Muscle of leg (tissue), 11 donors: Measurements from ENCODE around the gene AFF1. TPM values are rescaled to one million over a fixed set of nuclear protein-coding genes. Genes with fewer than 3 reads are reported as not detected.
A peak's percentile ranks its signal among the peaks of the same experiment; 100 is the strongest.
"Not testable (repeated sequence)": the region's sequence is repeated elsewhere in the genome, so short reads cannot be mapped to it uniquely, and the experiment has no call there.

ENCODE experiments used
- DNase-seq: peaks from one replicate; pipeline ENCODE4 v3.0.0; 2013
- H3K27ac ChIP-seq: one replicate; pipeline ENCODE4 v1.5.1; 2013; ENCODE audit warnings: mild to moderate bottlenecking, low read length, control low read depth
- H3K27me3 ChIP-seq: one replicate; pipeline ENCODE4 v1.6.1; 2013; ENCODE audit warnings: low read length; ENCODE audit not compliant: control insufficient read depth, insufficient read depth
- H3K36me3 ChIP-seq: one replicate; pipeline ENCODE4 v1.6.1; 2013; ENCODE audit warnings: low read length; ENCODE audit not compliant: control insufficient read depth, insufficient read depth
- H3K4me1 ChIP-seq: one replicate; pipeline ENCODE4 v1.6.1; 2013; ENCODE audit warnings: low read length; ENCODE audit not compliant: control insufficient read depth, insufficient read depth
- H3K4me3 ChIP-seq: one replicate; pipeline ENCODE4 v1.5.1; 2013; ENCODE audit warnings: low read length, control low read depth
- H3K9me3 ChIP-seq: replicated peaks from 2 replicates; pipeline ENCODE4 v1.6.1; 2013; ENCODE audit warnings: low read depth, low read length; ENCODE audit not compliant: control insufficient read depth
- WGBS: methylation state at CpG from one replicate; pipeline ENCODE4 v1.1.5; 2013; ENCODE audit warnings: missing lambda C conversion rate; ENCODE audit not compliant: insufficient coverage; 5-methylcytosine and 5-hydroxymethylcytosine counted together
- polyA plus RNA-seq, 8 donors: library from polyadenylated mRNA; unstranded; fragments of 120-200 nt; gene quantifications; one replicate each; pipeline versions ENCODE4 v1.2.1 to v1.2.3, GENCODE V29; 2013; ENCODE audit warnings: inconsistent platforms in 1 of 8, low replicate concordance in 1 of 8; ENCODE audit not compliant: insufficient read length in 8 of 8, insufficient read depth in 1 of 8
- total RNA-seq: library from RNA; stranded (reverse); fragments of 120-200 nt; gene quantifications from one replicate; pipeline ENCODE4 v1.2.4, GENCODE V29; 2013

The AFF1 gene
- total and polyA plus RNA-seq, 9 donors, result 12.2 to 19.6 (median 15.5) TPM

GRCh38 chr4:87076690-87077358 lies 142.0 kb downstream of the AFF1 start:
- H3K36me3 ChIP-seq, result no peaks in the 10 kb centered on the region
- H3K27ac ChIP-seq, result no peak overlapping the region
- no peak overlapping the region for H3K4me3 ChIP-seq
- peaks cover 8% of the 10 kb centered on the region for H3K4me1 ChIP-seq
- 86% methylated on average over 4 of the region's 6 CpGs for WGBS
- no peak for DNase-seq
- H3K9me3 ChIP-seq, result no peaks in the 10 kb centered on the region
- H3K27me3 ChIP-seq, result no peaks in the 10 kb centered on the region

GRCh38 chr4:87077914-87078585 lies 143.2 kb downstream of the AFF1 start:
- Histone ChIP-seq H3K27me3 (no peaks in the 10 kb centered on the region), H3K36me3 (no peaks in the 10 kb centered on the region), H3K4me1 (peaks cover 8% of the 10 kb centered on the region), H3K27ac (no peak overlapping the region), H3K9me3 (no peaks in the 10 kb centered on the region), H3K4me3 (no peak overlapping the region)
- DNase-seq, result no peak
- 29% methylated on average over 3 of the region's 4 CpGs for WGBS

GRCh38 chr4:87078987-87079486 lies 144.2 kb downstream of the AFF1 start:
- peak; percentile 53 for DNase-seq
- Histone ChIP-seq H3K9me3 (no peaks in the 10 kb centered on the region), H3K27me3 (no peaks in the 10 kb centered on the region), H3K36me3 (no peaks in the 10 kb centered on the region), H3K4me3 (no peak overlapping the region), H3K27ac (no peak overlapping the region), H3K4me1 (peaks cover 3% of the 10 kb centered on the region)
- WGBS, result 40% methylated on average over 2 of the region's 6 CpGs

- no peak for DNase-seq
- H3K4me1 ChIP-seq, result peaks cover 3% of the 10 kb centered on the region
- no CpG with 5 or more reads among the region's 2 CpGs for WGBS
- no peaks in the 10 kb centered on the region for H3K9me3 ChIP-seq
- no peaks in the 10 kb centered on the region for H3K27me3 ChIP-seq
- no peak overlapping the region for H3K27ac ChIP-seq
- H3K36me3 ChIP-seq, result no peaks in the 10 kb centered on the region
- H3K4me3 ChIP-seq, result no peak overlapping the region
Measured at GRCh38 chr4:87079967-87080366, 145.2 kb downstream of the AFF1 start.

GRCh38 chr4:87080462-87080861 lies 145.7 kb downstream of the AFF1 start:
- Histone ChIP-seq H3K4me3 (no peak overlapping the region), H3K27me3 (no peaks in the 10 kb centered on the region), H3K36me3 (no peaks in the 10 kb centered on the region), H3K4me1 (peaks cover 3% of the 10 kb centered on the region), H3K27ac (no peak overlapping the region), H3K9me3 (no peaks in the 10 kb centered on the region)
- no peak for DNase-seq
- no CpG with 5 or more reads among the region's 3 CpGs for WGBS

- no peaks in the 10 kb centered on the region for H3K9me3 ChIP-seq
- no peak overlapping the region for H3K4me3 ChIP-seq
- H3K36me3 ChIP-seq, result no peaks in the 10 kb centered on the region
- H3K27me3 ChIP-seq, result no peaks in the 10 kb centered on the region
- DNase-seq, result peak; percentile 74
- no CpG with 5 or more reads among the region's 5 CpGs for WGBS
- peaks cover 3% of the 10 kb centered on the region for H3K4me1 ChIP-seq
- H3K27ac ChIP-seq, result no peak overlapping the region
Measured at GRCh38 chr4:87081826-87082225, 147.0 kb downstream of the AFF1 start.

GRCh38 chr4:87085732-87086131 lies 150.9 kb downstream of the AFF1 start:
- H3K27ac ChIP-seq, H3K36me3 ChIP-seq, H3K4me1 ChIP-seq, H3K27me3 ChIP-seq, H3K9me3 ChIP-seq, DNase-seq, H3K4me3 ChIP-seq: not testable (repeated sequence)
- WGBS, result 98% methylated on average over 7 of the region's 11 CpGs

GRCh38 chr4:87086143-87086805 lies 151.5 kb downstream of the AFF1 start:
- Histone ChIP-seq H3K9me3 (no peaks in the 10 kb centered on the region), H3K4me3 (no peak overlapping the region), H3K27ac (no peak overlapping the region), H3K27me3 (no peaks in the 10 kb centered on the region), H3K36me3 (no peaks in the 10 kb centered on the region), H3K4me1 (no peaks in the 10 kb centered on the region)
- 94% methylated on average over 2 of the region's 12 CpGs for WGBS
- no peak for DNase-seq

GRCh38 chr4:87087015-87087414 lies 152.2 kb downstream of the AFF1 start:
- Histone ChIP-seq H3K4me3 (no peak overlapping the region), H3K27me3 (no peaks in the 10 kb centered on the region), H3K9me3 (no peaks in the 10 kb centered on the region), H3K36me3 (no peaks in the 10 kb centered on the region), H3K4me1 (no peaks in the 10 kb centered on the region), H3K27ac (no peak overlapping the region)
- WGBS, result 55% methylated on average over 1 of the region's 1 CpG
- DNase-seq, result no peak

- H3K36me3 ChIP-seq, result no peaks in the 10 kb centered on the region
- no peaks in the 10 kb centered on the region for H3K9me3 ChIP-seq
- no peaks in the 10 kb centered on the region for H3K27me3 ChIP-seq
- no peak overlapping the region for H3K27ac ChIP-seq
- DNase-seq, result no peak
- no peaks in the 10 kb centered on the region for H3K4me1 ChIP-seq
- H3K4me3 ChIP-seq, result no peak overlapping the region
- 30% methylated on average over 1 of the region's 1 CpG for WGBS
Measured at GRCh38 chr4:87087420-87087819, 152.6 kb downstream of the AFF1 start.
